Astrocyte (in vitro differentiated cells and primary cell): ENCODE measurements around the gene LDAF1.

Source experiments
- CTCF ChIP-seq: IDR thresholded peaks from 2 replicates; pipeline ENCODE4 v1.5.1; 2011; ENCODE audit warnings: low read depth, mild to moderate bottlenecking, inconsistent platforms, low read length, moderate library complexity; ENCODE audit not compliant: insufficient read depth
- EZH2 ChIP-seq: IDR thresholded peaks from 2 replicates; pipeline ENCODE4 v1.6.1; 2012; ENCODE audit warnings: mild to moderate bottlenecking, low read length, inconsistent platforms; ENCODE audit not compliant: insufficient read depth

GRCh38 chr16:21222495-21223337 lies 64.2 kb downstream of the LDAF1 start:
- TF ChIP-seq CTCF (no peak), EZH2 (no peak)
